Measurements from ENCODE around the gene PRKAR2B. TPM values are rescaled to one million over a fixed set of nuclear protein-coding genes. Genes with fewer than 3 reads are reported as not detected.
"Not testable (repeated sequence)": the region's sequence is repeated elsewhere in the genome, so short reads cannot be mapped to it uniquely, and the experiment has no call there.

The PRKAR2B gene
- total RNA-seq, 1 experiment from 2014 or later: 13.1 TPM

- no peak for DNase-seq (ENCODE audit: low spot score)
These were observed 73.8 kb downstream of the PRKAR2B start for GRCh38 chr7:107118109-107118900.

- no peak for DNase-seq (ENCODE audit: low spot score)
These were observed 75.0 kb downstream of the PRKAR2B start for GRCh38 chr7:107119376-107120105.

GRCh38 chr7:107122486-107122911 lies 78.0 kb downstream of the PRKAR2B start:
- peak; percentile 71 for DNase-seq (ENCODE audit: low spot score)

GRCh38 chr7:107123392-107123791 lies 78.9 kb downstream of the PRKAR2B start:
- no peak for DNase-seq (ENCODE audit: low spot score)

GRCh38 chr7:107125475-107125874 lies 81.0 kb downstream of the PRKAR2B start:
- no peak for DNase-seq (ENCODE audit: low spot score)

- DNase-seq (ENCODE audit: low spot score): no peak
These were observed 83.7 kb downstream of the PRKAR2B start for GRCh38 chr7:107128217-107128616.

GRCh38 chr7:107128748-107129147 lies 84.2 kb downstream of the PRKAR2B start:
- no peak for DNase-seq (ENCODE audit: low spot score)

GRCh38 chr7:107130487-107131220 lies 86.1 kb downstream of the PRKAR2B start:
- DNase-seq (ENCODE audit: low spot score): no peak

GRCh38 chr7:107133396-107133795 lies 88.9 kb downstream of the PRKAR2B start:
- no peak for DNase-seq (ENCODE audit: low spot score)

GRCh38 chr7:107138696-107139420 lies 94.4 kb downstream of the PRKAR2B start:
- DNase-seq (ENCODE audit: low spot score): no peak

GRCh38 chr7:107143875-107144274 lies 99.4 kb downstream of the PRKAR2B start:
- not testable (repeated sequence) for DNase-seq (ENCODE audit: low spot score)

GRCh38 chr7:107145067-107145838 lies 100.7 kb downstream of the PRKAR2B start:
- no peak for DNase-seq (ENCODE audit: low spot score)

GRCh38 chr7:107147464-107148393 lies 103.2 kb downstream of the PRKAR2B start:
- DNase-seq (ENCODE audit: low spot score): peak; percentile 42

GRCh38 chr7:107148721-107149120 lies 104.2 kb downstream of the PRKAR2B start:
- no peak for DNase-seq (ENCODE audit: low spot score)

- DNase-seq (ENCODE audit: low spot score): no peak
These were observed 105.4 kb downstream of the PRKAR2B start for GRCh38 chr7:107149863-107150262.

- DNase-seq (ENCODE audit: low spot score): peak; percentile 62
These were observed 106.0 kb downstream of the PRKAR2B start for GRCh38 chr7:107150375-107151073.

GRCh38 chr7:107151538-107151937 lies 107.0 kb downstream of the PRKAR2B start:
- DNase-seq (ENCODE audit: low spot score): no peak

- DNase-seq (ENCODE audit: low spot score): peak; percentile 18
These were observed 107.5 kb downstream of the PRKAR2B start for GRCh38 chr7:107152011-107152410.

- no peak for DNase-seq (ENCODE audit: low spot score)
These were observed 110.3 kb downstream of the PRKAR2B start for GRCh38 chr7:107154826-107155225.
